Stomach (tissue), 4 donors: ENCODE data around the gene C4BPA.

Experiments used
- POLR2A ChIP-seq, 4 donors: fragments of 450-650 bp; IDR thresholded peaks; one replicate each; pipeline ENCODE4 v1.6.1; 2016; ENCODE audit warnings: antibody characterized with exemption in 4 of 4, control low read depth in 2 of 4, mild to moderate bottlenecking in 1 of 4, moderate library complexity in 1 of 4
- TF ChIP-seq, protein P1 (sequence below), 7 experiments: fragments of 450-650 bp in 4 of 7; fragments of 200-600 bp in 3 of 7; sonication (generic) in 3 of 7; IDR thresholded peaks; one replicate each; pipeline ENCODE4 v1.5.1; 2016 to 2019; ENCODE audit warnings: antibody characterized with exemption in 7 of 7, control low read depth in 2 of 7, mild to moderate bottlenecking in 1 of 7

DNA sequence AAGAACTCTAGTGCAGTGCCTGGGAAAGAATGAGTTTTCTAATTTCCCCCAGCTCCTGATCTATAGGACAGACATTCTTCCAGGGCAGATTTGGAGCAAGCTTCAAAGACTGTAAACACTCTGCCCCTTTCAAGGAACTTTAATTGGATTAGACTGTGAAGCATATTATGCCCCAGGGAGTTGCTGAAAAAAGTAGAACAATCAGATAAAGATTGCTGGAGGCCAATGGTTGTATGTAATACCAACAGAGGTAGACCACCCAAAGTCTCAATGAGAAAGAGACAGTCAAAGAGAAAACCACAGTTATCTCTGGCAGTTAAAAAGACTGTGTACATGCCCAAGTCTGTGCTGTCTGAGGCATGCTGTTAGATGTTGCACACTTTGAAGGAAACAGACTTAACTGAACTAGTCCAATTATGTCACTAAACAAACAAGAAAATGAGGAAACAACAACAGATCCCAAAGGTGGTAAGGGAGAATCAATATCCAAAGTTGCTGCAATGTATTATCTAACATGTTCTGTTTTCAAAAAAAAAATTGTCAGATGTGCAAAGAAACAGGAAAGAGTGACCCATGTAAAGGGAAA is 24.4 kb downstream of the C4BPA start:
- TF ChIP-seq, protein P1, sequence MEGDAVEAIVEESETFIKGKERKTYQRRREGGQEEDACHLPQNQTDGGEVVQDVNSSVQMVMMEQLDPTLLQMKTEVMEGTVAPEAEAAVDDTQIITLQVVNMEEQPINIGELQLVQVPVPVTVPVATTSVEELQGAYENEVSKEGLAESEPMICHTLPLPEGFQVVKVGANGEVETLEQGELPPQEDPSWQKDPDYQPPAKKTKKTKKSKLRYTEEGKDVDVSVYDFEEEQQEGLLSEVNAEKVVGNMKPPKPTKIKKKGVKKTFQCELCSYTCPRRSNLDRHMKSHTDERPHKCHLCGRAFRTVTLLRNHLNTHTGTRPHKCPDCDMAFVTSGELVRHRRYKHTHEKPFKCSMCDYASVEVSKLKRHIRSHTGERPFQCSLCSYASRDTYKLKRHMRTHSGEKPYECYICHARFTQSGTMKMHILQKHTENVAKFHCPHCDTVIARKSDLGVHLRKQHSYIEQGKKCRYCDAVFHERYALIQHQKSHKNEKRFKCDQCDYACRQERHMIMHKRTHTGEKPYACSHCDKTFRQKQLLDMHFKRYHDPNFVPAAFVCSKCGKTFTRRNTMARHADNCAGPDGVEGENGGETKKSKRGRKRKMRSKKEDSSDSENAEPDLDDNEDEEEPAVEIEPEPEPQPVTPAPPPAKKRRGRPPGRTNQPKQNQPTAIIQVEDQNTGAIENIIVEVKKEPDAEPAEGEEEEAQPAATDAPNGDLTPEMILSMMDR (IDR thresholded peaks at IDR 0.05) = no peak
- no peak for TF ChIP-seq POLR2A (IDR thresholded peaks at IDR 0.05)
